ENCODE data around the gene SGSH.

The SGSH gene

DNA sequence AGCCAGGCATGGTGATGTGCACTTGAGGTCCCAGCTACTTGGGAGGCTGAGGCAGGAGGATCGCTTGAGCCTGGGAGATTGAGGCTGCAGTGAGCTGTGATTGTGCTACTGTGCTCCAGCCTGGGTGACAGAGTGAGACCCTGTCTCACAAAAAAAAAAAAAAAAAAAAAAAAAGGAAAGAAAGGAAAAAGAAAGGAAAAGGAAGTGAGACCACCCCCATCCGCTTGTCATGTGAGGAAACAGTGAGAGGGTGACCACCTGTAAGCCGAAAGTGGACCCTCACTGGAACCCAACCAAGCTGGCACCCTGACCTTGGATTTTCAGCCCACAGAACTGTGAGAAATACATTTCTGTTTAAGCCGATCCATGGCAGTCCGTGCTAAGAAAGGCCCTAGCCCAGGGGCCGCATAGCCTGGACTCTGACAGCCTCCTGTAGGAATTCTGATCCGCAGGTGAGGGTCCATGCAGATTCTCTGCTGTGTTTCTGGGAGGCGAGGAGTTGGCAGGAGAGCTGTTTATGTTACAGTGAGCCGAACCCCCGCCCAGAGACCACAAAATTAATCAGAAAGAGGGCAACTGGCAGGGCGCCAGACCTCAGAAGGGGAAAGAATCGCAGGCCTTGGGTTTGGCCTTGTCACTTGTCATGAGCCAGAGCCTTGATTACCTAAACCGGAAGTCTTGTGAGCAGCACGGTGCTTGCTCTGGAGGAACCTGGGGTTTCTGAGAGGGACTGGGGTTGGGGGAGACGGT lies 945 bp downstream of the SGSH start (continued):
- TF ChIP-seq ZNF169 (tag by site-specific recombination; IDR thresholded peaks at IDR 0.05) (no peak), EGR2 (tag by site-specific recombination; IDR thresholded peaks at IDR 0.05; ENCODE audit: low read depth) (no peak), TCF7L2 (IDR thresholded peaks at IDR 0.05; ENCODE audit: borderline replicate concordance, low read depth, low read length) (no peak), TRIM28 (IDR thresholded peaks at IDR 0.05; ENCODE audit: borderline replicate concordance, low read length) (no peak), SP7 (tag by site-specific recombination; IDR thresholded peaks at IDR 0.05) (peak; percentile 55; the same call in 1 of the 2 replicates), ZNF184 (tag by site-specific recombination; IDR thresholded peaks at IDR 0.05) (peak; percentile 84), ZNF624 (tag by site-specific recombination; IDR thresholded peaks at IDR 0.05) (no peak), ZNF324 (tag by site-specific recombination; IDR thresholded peaks at IDR 0.05) (no peak), RBAK (tag by site-specific recombination; IDR thresholded peaks at IDR 0.05) (no peak), ZNF548 (tag by site-specific recombination; IDR thresholded peaks at IDR 0.05) (no peak), ZNF335 (tag by site-specific recombination; conservative IDR thresholded peaks at IDR 0.05) (no peak; the same call in 1 of the 2 replicates), ZNF211 (tag by site-specific recombination; IDR thresholded peaks at IDR 0.05; ENCODE audit: low read depth) (no peak), ZSCAN30 (tag by site-specific recombination; IDR thresholded peaks at IDR 0.05) (peak; percentile 85), ZNF292 (tag by site-specific recombination; IDR thresholded peaks at IDR 0.05; ENCODE audit: borderline replicate concordance, low read depth) (no peak), ZNF138 (tag by site-specific recombination; IDR thresholded peaks at IDR 0.05; ENCODE audit: borderline replicate concordance) (no peak), ZNF426 (tag by site-specific recombination; IDR thresholded peaks at IDR 0.05) (no peak), ZNF707 (tag by site-specific recombination; IDR thresholded peaks at IDR 0.05) (no peak), ZNF626 (tag by site-specific recombination; IDR thresholded peaks at IDR 0.05) (no peak)
- TF ChIP-seq, protein P1, sequence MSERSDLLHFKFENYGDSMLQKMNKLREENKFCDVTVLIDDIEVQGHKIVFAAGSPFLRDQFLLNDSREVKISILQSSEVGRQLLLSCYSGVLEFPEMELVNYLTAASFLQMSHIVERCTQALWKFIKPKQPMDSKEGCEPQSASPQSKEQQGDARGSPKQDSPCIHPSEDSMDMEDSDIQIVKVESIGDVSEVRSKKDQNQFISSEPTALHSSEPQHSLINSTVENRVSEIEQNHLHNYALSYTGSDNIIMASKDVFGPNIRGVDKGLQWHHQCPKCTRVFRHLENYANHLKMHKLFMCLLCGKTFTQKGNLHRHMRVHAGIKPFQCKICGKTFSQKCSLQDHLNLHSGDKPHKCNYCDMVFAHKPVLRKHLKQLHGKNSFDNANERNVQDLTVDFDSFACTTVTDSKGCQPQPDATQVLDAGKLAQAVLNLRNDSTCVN (tag by site-specific recombination; optimal IDR thresholded peaks at IDR 0.05): no peak
- TF ChIP-seq, protein P2, sequence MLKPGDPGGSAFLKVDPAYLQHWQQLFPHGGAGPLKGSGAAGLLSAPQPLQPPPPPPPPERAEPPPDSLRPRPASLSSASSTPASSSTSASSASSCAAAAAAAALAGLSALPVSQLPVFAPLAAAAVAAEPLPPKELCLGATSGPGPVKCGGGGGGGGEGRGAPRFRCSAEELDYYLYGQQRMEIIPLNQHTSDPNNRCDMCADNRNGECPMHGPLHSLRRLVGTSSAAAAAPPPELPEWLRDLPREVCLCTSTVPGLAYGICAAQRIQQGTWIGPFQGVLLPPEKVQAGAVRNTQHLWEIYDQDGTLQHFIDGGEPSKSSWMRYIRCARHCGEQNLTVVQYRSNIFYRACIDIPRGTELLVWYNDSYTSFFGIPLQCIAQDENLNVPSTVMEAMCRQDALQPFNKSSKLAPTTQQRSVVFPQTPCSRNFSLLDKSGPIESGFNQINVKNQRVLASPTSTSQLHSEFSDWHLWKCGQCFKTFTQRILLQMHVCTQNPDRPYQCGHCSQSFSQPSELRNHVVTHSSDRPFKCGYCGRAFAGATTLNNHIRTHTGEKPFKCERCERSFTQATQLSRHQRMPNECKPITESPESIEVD (tag by site-specific recombination; IDR thresholded peaks at IDR 0.05): no peak
- TF ChIP-seq, protein P3, sequence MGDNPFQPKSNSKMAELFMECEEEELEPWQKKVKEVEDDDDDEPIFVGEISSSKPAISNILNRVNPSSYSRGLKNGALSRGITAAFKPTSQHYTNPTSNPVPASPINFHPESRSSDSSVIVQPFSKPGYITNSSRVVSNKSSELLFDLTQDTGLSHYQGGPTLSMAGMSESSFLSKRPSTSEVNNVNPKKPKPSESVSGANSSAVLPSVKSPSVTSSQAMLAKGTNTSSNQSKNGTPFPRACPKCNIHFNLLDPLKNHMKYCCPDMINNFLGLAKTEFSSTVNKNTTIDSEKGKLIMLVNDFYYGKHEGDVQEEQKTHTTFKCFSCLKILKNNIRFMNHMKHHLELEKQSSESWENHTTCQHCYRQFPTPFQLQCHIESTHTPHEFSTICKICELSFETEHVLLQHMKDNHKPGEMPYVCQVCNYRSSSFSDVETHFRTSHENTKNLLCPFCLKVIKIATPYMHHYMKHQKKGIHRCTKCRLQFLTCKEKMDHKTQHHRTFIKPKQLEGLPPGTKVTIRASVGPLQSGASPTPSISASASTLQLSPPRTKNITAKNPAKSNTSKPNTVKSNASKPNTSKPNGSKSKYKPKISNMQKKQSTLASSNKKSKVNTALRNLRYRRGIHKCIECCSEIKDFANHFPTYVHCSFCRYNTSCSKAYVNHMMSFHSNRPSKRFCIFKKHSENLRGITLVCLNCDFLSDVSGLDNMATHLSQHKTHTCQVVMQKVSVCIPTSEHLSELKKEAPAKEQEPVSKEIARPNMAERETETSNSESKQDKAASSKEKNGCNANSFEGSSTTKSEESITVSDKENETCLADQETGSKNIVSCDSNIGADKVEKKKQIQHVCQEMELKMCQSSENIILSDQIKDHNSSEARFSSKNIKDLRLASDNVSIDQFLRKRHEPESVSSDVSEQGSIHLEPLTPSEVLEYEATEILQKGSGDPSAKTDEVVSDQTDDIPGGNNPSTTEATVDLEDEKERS (tag by site-specific recombination; IDR thresholded peaks at IDR 0.05): no peak
- TF ChIP-seq, protein P4, sequence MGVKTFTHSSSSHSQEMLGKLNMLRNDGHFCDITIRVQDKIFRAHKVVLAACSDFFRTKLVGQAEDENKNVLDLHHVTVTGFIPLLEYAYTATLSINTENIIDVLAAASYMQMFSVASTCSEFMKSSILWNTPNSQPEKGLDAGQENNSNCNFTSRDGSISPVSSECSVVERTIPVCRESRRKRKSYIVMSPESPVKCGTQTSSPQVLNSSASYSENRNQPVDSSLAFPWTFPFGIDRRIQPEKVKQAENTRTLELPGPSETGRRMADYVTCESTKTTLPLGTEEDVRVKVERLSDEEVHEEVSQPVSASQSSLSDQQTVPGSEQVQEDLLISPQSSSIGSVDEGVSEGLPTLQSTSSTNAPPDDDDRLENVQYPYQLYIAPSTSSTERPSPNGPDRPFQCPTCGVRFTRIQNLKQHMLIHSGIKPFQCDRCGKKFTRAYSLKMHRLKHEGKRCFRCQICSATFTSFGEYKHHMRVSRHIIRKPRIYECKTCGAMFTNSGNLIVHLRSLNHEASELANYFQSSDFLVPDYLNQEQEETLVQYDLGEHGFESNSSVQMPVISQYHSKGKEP (tag by site-specific recombination; IDR thresholded peaks at IDR 0.05): peak; percentile 80; the same call in 1 of the 2 replicates
- TF ChIP-seq, protein P5, sequence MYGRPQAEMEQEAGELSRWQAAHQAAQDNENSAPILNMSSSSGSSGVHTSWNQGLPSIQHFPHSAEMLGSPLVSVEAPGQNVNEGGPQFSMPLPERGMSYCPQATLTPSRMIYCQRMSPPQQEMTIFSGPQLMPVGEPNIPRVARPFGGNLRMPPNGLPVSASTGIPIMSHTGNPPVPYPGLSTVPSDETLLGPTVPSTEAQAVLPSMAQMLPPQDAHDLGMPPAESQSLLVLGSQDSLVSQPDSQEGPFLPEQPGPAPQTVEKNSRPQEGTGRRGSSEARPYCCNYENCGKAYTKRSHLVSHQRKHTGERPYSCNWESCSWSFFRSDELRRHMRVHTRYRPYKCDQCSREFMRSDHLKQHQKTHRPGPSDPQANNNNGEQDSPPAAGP (tag by site-specific recombination; IDR thresholded peaks at IDR 0.05): peak; percentile 50; the same call in 1 of the 2 replicates
- TF ChIP-seq, protein P6, sequence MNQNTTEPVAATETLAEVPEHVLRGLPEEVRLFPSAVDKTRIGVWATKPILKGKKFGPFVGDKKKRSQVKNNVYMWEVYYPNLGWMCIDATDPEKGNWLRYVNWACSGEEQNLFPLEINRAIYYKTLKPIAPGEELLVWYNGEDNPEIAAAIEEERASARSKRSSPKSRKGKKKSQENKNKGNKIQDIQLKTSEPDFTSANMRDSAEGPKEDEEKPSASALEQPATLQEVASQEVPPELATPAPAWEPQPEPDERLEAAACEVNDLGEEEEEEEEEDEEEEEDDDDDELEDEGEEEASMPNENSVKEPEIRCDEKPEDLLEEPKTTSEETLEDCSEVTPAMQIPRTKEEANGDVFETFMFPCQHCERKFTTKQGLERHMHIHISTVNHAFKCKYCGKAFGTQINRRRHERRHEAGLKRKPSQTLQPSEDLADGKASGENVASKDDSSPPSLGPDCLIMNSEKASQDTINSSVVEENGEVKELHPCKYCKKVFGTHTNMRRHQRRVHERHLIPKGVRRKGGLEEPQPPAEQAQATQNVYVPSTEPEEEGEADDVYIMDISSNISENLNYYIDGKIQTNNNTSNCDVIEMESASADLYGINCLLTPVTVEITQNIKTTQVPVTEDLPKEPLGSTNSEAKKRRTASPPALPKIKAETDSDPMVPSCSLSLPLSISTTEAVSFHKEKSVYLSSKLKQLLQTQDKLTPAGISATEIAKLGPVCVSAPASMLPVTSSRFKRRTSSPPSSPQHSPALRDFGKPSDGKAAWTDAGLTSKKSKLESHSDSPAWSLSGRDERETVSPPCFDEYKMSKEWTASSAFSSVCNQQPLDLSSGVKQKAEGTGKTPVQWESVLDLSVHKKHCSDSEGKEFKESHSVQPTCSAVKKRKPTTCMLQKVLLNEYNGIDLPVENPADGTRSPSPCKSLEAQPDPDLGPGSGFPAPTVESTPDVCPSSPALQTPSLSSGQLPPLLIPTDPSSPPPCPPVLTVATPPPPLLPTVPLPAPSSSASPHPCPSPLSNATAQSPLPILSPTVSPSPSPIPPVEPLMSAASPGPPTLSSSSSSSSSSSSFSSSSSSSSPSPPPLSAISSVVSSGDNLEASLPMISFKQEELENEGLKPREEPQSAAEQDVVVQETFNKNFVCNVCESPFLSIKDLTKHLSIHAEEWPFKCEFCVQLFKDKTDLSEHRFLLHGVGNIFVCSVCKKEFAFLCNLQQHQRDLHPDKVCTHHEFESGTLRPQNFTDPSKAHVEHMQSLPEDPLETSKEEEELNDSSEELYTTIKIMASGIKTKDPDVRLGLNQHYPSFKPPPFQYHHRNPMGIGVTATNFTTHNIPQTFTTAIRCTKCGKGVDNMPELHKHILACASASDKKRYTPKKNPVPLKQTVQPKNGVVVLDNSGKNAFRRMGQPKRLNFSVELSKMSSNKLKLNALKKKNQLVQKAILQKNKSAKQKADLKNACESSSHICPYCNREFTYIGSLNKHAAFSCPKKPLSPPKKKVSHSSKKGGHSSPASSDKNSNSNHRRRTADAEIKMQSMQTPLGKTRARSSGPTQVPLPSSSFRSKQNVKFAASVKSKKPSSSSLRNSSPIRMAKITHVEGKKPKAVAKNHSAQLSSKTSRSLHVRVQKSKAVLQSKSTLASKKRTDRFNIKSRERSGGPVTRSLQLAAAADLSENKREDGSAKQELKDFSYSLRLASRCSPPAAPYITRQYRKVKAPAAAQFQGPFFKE (tag by site-specific recombination; IDR thresholded peaks at IDR 0.05; ENCODE audit: borderline replicate concordance): no peak

All from HEK293 (cell line).